GM12878 (cell line): ENCODE measurements around the gene CMTM4.
"Not testable (repeated sequence)": the region's sequence is repeated elsewhere in the genome, so short reads cannot be mapped to it uniquely, and the experiment has no call there.

Source experiments
- CEBPB ChIP-seq, 2 experiments: fragments of 150-350 bp in 1 of 2; IDR thresholded peaks; 2 replicates each; pipeline ENCODE4 v1.6.1; 2012 to 2014; ENCODE audit warnings: low read depth in 2 of 2, low read length in 2 of 2, borderline replicate concordance in 1 of 2, inconsistent platforms in 1 of 2
- EP300 ChIP-seq, 2 experiments: fragments of 150-350 bp in 1 of 2; IDR thresholded peaks; 2 replicates each; pipeline ENCODE4 v1.6.1; 2011 to 2012; ENCODE audit warnings: low read depth in 2 of 2, low read length in 2 of 2, borderline replicate concordance in 1 of 2, improper control_type of control experiment in 1 of 2, inconsistent platforms in 1 of 2; ENCODE audit not compliant: control insufficient read depth in 1 of 2
- MYC ChIP-seq: IDR thresholded peaks from 2 replicates; pipeline ENCODE4 v1.6.1; 2011; ENCODE audit warnings: mild to moderate bottlenecking, low read length, moderate library complexity, inconsistent platforms; ENCODE audit not compliant: insufficient read depth, insufficient replicate concordance, insufficient read length, severe bottlenecking
- POLR2AphosphoS5 ChIP-seq: IDR thresholded peaks from 2 replicates; pipeline ENCODE4 v1.6.1; 2011; ENCODE audit warnings: mild to moderate bottlenecking, low read length, inconsistent platforms
- RFX5 ChIP-seq: IDR thresholded peaks from 2 replicates; pipeline ENCODE4 v1.6.1; 2011; ENCODE audit warnings: low read depth, low read length, improper control_type of control experiment
- SMARCA5 ChIP-seq: fragments of 450-650 bp; IDR thresholded peaks from 2 replicates; pipeline ENCODE4 v1.6.1; 2017; ENCODE audit warnings: mild to moderate bottlenecking
- TF ChIP-seq, protein P1 (sequence below), 3 experiments: IDR thresholded peaks in 2 of 3; conservative IDR thresholded peaks in 1 of 3; 2 replicates each; pipeline ENCODE4 v1.5.1; 2011; ENCODE audit warnings: low read depth in 3 of 3, low read length in 3 of 3, mild to moderate bottlenecking in 3 of 3, control low read depth in 2 of 3, moderate library complexity in 2 of 3, inconsistent platforms in 1 of 3, mixed read lengths in 1 of 3; ENCODE audit not compliant: control insufficient read depth in 2 of 3, insufficient read depth in 1 of 3; ENCODE audit errors: extremely low read depth in 1 of 3

DNA sequence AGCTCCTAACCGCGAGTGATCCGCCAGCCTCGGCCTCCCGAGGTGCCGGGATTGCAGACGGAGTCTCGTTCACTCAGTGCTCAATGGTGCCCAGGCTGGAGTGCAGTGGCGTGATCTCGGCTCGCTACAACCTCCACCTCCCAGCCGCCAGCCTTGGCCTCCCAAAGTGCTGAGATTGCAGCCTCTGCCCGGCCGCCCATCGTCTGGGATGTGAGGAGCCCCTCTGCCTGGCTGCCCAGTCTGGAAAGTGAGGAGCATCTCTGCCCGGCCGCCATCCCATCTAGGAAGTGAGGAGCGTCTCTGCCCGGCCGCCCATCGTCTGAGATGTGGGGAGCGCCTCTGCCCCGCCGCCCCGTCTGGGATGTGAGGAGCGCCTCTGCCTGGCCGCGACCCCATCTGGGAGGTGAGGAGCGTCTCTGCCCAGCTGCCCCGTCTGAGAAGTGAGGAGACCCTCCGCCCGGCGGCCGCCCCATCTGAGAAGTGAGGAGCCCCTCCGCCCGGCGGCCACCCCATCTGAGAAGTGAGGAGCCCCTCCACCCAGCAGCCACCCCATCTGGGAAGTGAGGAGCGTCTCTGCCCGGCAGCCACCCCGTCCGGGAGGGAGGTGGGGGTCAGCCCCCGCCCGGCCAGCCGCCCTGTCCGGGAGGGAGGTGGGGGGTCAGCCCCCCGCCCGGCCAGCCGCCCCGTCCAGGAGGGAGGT, 65.8 kb downstream of the CMTM4 start:
- TF ChIP-seq MYC; SMARCA5; EP300 (IDR thresholded peaks at IDR 0.05; ENCODE audit: borderline replicate concordance in 1 of 2, control insufficient read depth in 1 of 2, low read depth in 2 of 2, low read length in 2 of 2); CEBPB (IDR thresholded peaks at IDR 0.05; ENCODE audit: borderline replicate concordance in 1 of 2, low read depth in 2 of 2, low read length in 2 of 2); RFX5; POLR2AphosphoS5: not testable (repeated sequence)
- TF ChIP-seq, protein P1, sequence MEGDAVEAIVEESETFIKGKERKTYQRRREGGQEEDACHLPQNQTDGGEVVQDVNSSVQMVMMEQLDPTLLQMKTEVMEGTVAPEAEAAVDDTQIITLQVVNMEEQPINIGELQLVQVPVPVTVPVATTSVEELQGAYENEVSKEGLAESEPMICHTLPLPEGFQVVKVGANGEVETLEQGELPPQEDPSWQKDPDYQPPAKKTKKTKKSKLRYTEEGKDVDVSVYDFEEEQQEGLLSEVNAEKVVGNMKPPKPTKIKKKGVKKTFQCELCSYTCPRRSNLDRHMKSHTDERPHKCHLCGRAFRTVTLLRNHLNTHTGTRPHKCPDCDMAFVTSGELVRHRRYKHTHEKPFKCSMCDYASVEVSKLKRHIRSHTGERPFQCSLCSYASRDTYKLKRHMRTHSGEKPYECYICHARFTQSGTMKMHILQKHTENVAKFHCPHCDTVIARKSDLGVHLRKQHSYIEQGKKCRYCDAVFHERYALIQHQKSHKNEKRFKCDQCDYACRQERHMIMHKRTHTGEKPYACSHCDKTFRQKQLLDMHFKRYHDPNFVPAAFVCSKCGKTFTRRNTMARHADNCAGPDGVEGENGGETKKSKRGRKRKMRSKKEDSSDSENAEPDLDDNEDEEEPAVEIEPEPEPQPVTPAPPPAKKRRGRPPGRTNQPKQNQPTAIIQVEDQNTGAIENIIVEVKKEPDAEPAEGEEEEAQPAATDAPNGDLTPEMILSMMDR (IDR thresholded peaks at IDR 0.05 in 2 of 3, conservative IDR thresholded peaks at IDR 0.05 in 1 of 3; ENCODE audit: control insufficient read depth in 2 of 3, extremely low read depth in 1 of 3, insufficient read depth in 1 of 3, low read depth in 3 of 3, low read length in 3 of 3), result not testable (repeated sequence)
